ENCODE data around the gene CHRNB1. TPM values are rescaled to one million over a fixed set of nuclear protein-coding genes. Genes with fewer than 3 reads are reported as not detected.
A peak's percentile ranks its signal among the peaks of the same experiment; 100 is the strongest.

CHRNB1 gene
- total RNA-seq, 2 experiments from 2014 or later = 1.6 to 2.2 TPM

DNA sequence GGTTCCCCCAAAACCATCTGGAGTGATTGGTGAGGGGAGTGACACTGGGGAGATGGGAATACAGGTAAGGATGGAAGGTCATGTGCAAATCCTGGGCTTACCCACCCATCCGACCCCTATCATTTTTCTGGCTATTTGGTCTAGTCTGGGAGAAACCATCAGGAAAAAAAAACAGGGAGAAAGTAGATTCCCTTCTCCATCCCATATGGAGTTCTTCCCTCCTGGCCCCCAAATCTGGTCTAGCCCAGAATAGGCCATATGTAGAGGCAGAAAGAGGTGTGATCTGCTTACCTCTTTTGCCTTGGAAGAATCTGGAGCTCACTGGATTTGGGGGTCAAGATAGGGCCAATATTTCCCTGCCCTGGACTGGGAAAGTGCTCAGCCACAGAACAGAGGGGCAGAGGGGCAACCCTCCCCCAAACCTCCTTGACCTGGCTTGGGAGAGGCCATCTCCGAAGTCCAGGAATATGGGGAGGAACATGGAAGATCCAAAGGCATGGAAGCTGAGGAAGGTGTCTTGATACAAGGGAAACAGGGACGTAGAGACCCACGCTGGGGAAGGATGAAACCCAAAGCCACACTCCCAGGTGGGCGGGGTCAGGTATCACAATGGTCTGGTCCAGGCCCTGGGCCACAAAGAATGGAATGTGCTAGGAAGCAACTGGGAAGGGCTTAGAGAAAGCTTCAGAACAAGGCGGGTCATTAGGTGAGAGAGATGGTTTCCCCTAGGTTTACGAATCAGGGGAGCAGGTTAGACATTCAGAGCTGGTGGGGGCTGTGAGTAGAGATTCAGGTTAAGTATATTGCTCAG is 16.2 kb downstream of the CHRNB1 start:
- Histone ChIP-seq H3K4me3 (ENCODE audit: low read length) (no peak overlapping the region), H3K9me3 (ENCODE audit: control insufficient read depth in 1 of 2, insufficient read depth in 1 of 2, low read length in 2 of 2) (no peaks in the 10 kb centered on the region), H3K4me1 (ENCODE audit: insufficient read depth, low read length) (peaks cover 9% of the 10 kb centered on the region), H3K27me3 (ENCODE audit: control insufficient read depth in 1 of 2, insufficient read depth in 2 of 2, low read length in 2 of 2) (no peaks in the 10 kb centered on the region), H3K27ac (ENCODE audit: low read depth in 1 of 2, low read length in 2 of 2) (no peak overlapping the region), H3K36me3 (ENCODE audit: insufficient read depth, low read length) (peaks cover 35% of the 10 kb centered on the region)
- Mint-ChIP-seq H3K27me3 (no peaks in the 10 kb centered on the region), H3K9me3 (no peaks in the 10 kb centered on the region), H3K4me3 (no peak overlapping the region), H3K36me3 (ENCODE audit: low read depth) (peaks cover 28% of the 10 kb centered on the region), H3K27ac (peak overlapping the region; percentile 12), H3K4me1 (ENCODE audit: low read depth) (peaks cover 17% of the 10 kb centered on the region)
- intact Hi-C loops (cut with DNase I, micrococcal nuclease) = loop anchor here in 1 of 2 experiments (2.0 kb wide), 1 partner anchor 16 kb away; no protein-coding TSS in a partner anchor
- ATAC-seq (ENCODE audit: poor library complexity) (no peak), DNase-seq (no peak)
- CTCF ChIA-PET = no interaction called here
- POLR2A ChIA-PET = interaction anchor here (1.8 to 12.5 kb wide), 3 partner anchors 17 to 123 kb away, joined by 5 to 137 read pairs (median 6); partner anchors contain the start of genes MPDU1, SLC35G6, TMEM102 and ZBTB4
- TF ChIP-seq, protein P1, sequence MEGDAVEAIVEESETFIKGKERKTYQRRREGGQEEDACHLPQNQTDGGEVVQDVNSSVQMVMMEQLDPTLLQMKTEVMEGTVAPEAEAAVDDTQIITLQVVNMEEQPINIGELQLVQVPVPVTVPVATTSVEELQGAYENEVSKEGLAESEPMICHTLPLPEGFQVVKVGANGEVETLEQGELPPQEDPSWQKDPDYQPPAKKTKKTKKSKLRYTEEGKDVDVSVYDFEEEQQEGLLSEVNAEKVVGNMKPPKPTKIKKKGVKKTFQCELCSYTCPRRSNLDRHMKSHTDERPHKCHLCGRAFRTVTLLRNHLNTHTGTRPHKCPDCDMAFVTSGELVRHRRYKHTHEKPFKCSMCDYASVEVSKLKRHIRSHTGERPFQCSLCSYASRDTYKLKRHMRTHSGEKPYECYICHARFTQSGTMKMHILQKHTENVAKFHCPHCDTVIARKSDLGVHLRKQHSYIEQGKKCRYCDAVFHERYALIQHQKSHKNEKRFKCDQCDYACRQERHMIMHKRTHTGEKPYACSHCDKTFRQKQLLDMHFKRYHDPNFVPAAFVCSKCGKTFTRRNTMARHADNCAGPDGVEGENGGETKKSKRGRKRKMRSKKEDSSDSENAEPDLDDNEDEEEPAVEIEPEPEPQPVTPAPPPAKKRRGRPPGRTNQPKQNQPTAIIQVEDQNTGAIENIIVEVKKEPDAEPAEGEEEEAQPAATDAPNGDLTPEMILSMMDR (IDR thresholded peaks at IDR 0.05) = no peak

- POLR2A ChIA-PET = interaction anchor here (12.5 kb wide), 1 partner anchor 16 kb away, joined by 137 read pairs; the partner anchor contains the start of genes SLC35G6 and ZBTB4
These were observed 17.9 kb downstream of the CHRNB1 start for GRCh38 chr17:7462474-7463371.

GRCh38 chr17:7463372-7463846 is 18.5 kb downstream of the CHRNB1 start:
- Mint-ChIP-seq H3K27ac (peak overlapping the region; percentile 12), H3K4me1 (ENCODE audit: low read depth) (no peaks in the 10 kb centered on the region), H3K9me3 (no peaks in the 10 kb centered on the region), H3K4me3 (no peak overlapping the region), H3K36me3 (ENCODE audit: low read depth) (peaks cover 46% of the 10 kb centered on the region), H3K27me3 (no peaks in the 10 kb centered on the region)
- Histone ChIP-seq H3K9me3 (ENCODE audit: control insufficient read depth in 1 of 2, insufficient read depth in 1 of 2, low read length in 2 of 2) (no peaks in the 10 kb centered on the region), H3K36me3 (ENCODE audit: insufficient read depth, low read length) (peaks cover 38% of the 10 kb centered on the region), H3K27me3 (ENCODE audit: control insufficient read depth in 1 of 2, insufficient read depth in 2 of 2, low read length in 2 of 2) (no peaks in the 10 kb centered on the region), H3K27ac (ENCODE audit: low read depth in 1 of 2, low read length in 2 of 2) (no peak overlapping the region), H3K4me1 (ENCODE audit: insufficient read depth, low read length) (peaks cover 4% of the 10 kb centered on the region), H3K4me3 (ENCODE audit: low read length) (no peak overlapping the region)
- ATAC-seq (ENCODE audit: poor library complexity) = no peak
- no peak for DNase-seq
- CTCF ChIA-PET = no interaction called here
- TF ChIP-seq, protein P1 (IDR thresholded peaks at IDR 0.05) = no peak
- intact Hi-C loops (cut with DNase I, micrococcal nuclease) = no loop called here
- POLR2A ChIA-PET = interaction anchor here (12.5 kb wide), 1 partner anchor 15 kb away, joined by 137 read pairs; the partner anchor contains the start of genes SLC35G6 and ZBTB4

More at GRCh38 chr17:7462474-7463371, 17.9 kb downstream of the CHRNB1 start:
- Histone ChIP-seq H3K9me3 (ENCODE audit: control insufficient read depth in 1 of 2, insufficient read depth in 1 of 2, low read length in 2 of 2) (no peaks in the 10 kb centered on the region), H3K27ac (ENCODE audit: low read depth in 1 of 2, low read length in 2 of 2) (no peak overlapping the region), H3K4me1 (ENCODE audit: insufficient read depth, low read length) (peaks cover 1% of the 10 kb centered on the region), H3K36me3 (ENCODE audit: insufficient read depth, low read length) (peaks cover 36% of the 10 kb centered on the region), H3K27me3 (ENCODE audit: control insufficient read depth in 1 of 2, insufficient read depth in 2 of 2, low read length in 2 of 2) (no peaks in the 10 kb centered on the region), H3K4me3 (ENCODE audit: low read length) (no peak overlapping the region)
- H3K4me3 Mint-ChIP-seq = no peak overlapping the region
- intact Hi-C loops (cut with DNase I, micrococcal nuclease) = no loop called here
- TF ChIP-seq, protein P1 (IDR thresholded peaks at IDR 0.05) = no peak
- peaks cover 45% of the 10 kb centered on the region for H3K36me3 Mint-ChIP-seq (ENCODE audit: low read depth)
- peaks cover under 1% of the 10 kb centered on the region for H3K4me1 Mint-ChIP-seq (ENCODE audit: low read depth)
- no peak for ATAC-seq (ENCODE audit: poor library complexity)
- no peaks in the 10 kb centered on the region for H3K27me3 Mint-ChIP-seq
- H3K27ac Mint-ChIP-seq = no peak overlapping the region
- CTCF ChIA-PET = interaction anchor here (0.9 kb wide), 1 partner anchor 26 kb away, joined by 4 read pairs; no protein-coding TSS in a partner anchor
- DNase-seq = peak in 1 of 14 experiments; percentile 19
- H3K9me3 Mint-ChIP-seq = no peaks in the 10 kb centered on the region
